Smooth muscle cell of the coronary artery (primary cell): ENCODE data around the gene PTPN20. TPM values are rescaled to one million over a fixed set of nuclear protein-coding genes. Genes with fewer than 3 reads are reported as not detected.

ENCODE experiments used
- total RNA-seq: library from RNA; depleted of rRNA; stranded (reverse); fragments of >200 nt; gene quantifications from 2 replicates; pipeline ENCODE4 v1.2.3, GENCODE V29; 2014; ENCODE audit warnings: low replicate concordance

PTPN20 gene
- 0.47 and 2.8 TPM in 2 replicates for total RNA-seq

GRCh38 chr10:46911144-46911876, at the start of gene PTPN20:
PTPN20 (plus strand) TSS chr10:46911428; CDS start chr10:46932500, 21,072 bp downstream.

